HepG2 (cell line): Measurements from ENCODE around the gene GRAMD1A. TPM values are rescaled to one million over a fixed set of nuclear protein-coding genes. Genes with fewer than 3 reads are reported as not detected.

Experiments used
- GATA4 ChIP-seq: sonication (generic); IDR thresholded peaks from 2 replicates; pipeline ENCODE4 v1.6.1; 2016; ENCODE audit warnings: antibody characterized with exemption, low read depth, borderline replicate concordance
- GLMP ChIP-seq: sonication (generic); formaldehyde crosslinking; IDR thresholded peaks from 2 replicates; pipeline ENCODE4 v1.9.0; 2021; ENCODE audit warnings: missing genetic modification reagents, mild to moderate bottlenecking, borderline replicate concordance
- NFYB ChIP-seq: sonication (generic); formaldehyde crosslinking; IDR thresholded peaks from 2 replicates; pipeline ENCODE4 v1.4.0; 2020; ENCODE audit warnings: missing genetic modification reagents
- NFYC ChIP-seq: IDR thresholded peaks from 2 replicates; pipeline ENCODE4 v1.6.1; 2016; ENCODE audit warnings: missing genetic modification reagents, missing compliant biosample characterization
- NKX3-1 ChIP-seq: sonication (generic); formaldehyde crosslinking; IDR thresholded peaks from 2 replicates; pipeline ENCODE4 v1.5.0; 2020; ENCODE audit warnings: missing genetic modification reagents
- PHF8 ChIP-seq: sonication (generic); formaldehyde crosslinking; IDR thresholded peaks from 2 replicates; pipeline ENCODE4 v1.5.0; 2020; ENCODE audit warnings: missing genetic modification reagents
- SALL1 ChIP-seq: sonication (generic); formaldehyde crosslinking; IDR thresholded peaks from 2 replicates; pipeline ENCODE4 v1.8.0; 2022; ENCODE audit warnings: mild to moderate bottlenecking, missing genetic modification reagents
- SKIL ChIP-seq: sonication (generic); formaldehyde crosslinking; IDR thresholded peaks from 2 replicates; pipeline ENCODE4 v1.8.0; 2022; ENCODE audit warnings: missing genetic modification reagents, mild to moderate bottlenecking, moderate library complexity, borderline replicate concordance
- TAF1 ChIP-seq: sonication (generic); formaldehyde crosslinking; IDR thresholded peaks from 2 replicates; pipeline ENCODE4 v1.4.0; 2020; ENCODE audit warnings: missing genetic modification reagents
- ZNF253 ChIP-seq: sonication (generic); formaldehyde crosslinking; IDR thresholded peaks from 2 replicates; pipeline ENCODE4 v1.8.0; 2022; ENCODE audit warnings: mild to moderate bottlenecking, missing genetic modification reagents, borderline replicate concordance
- ZNF331 ChIP-seq: sonication (generic); formaldehyde crosslinking; IDR thresholded peaks from 2 replicates; pipeline ENCODE4 v1.4.0; 2020; ENCODE audit warnings: missing genetic modification reagents
- ZNF343 ChIP-seq: sonication (generic); formaldehyde crosslinking; IDR thresholded peaks from 2 replicates; pipeline ENCODE4 v1.4.0; 2020; ENCODE audit warnings: mild to moderate bottlenecking, missing genetic modification reagents
- polyA plus RNA-seq, 8 experiments: library from polyadenylated mRNA; depleted of rRNA in 3 of 8; stranded (reverse) in 7 of 8; unstranded in 1 of 8; fragments of >200 nt; fragmentation: Illumina TruSeq in 4 of 8; extraction: Trizol in 4 of 8; gene quantifications; 2 replicates each; pipeline versions ENCODE4 v1.2.1 to v1.2.3, GENCODE V29; 2011 to 2016; ENCODE audit warnings: low read depth in 4 of 8, missing spikeins in 1 of 8, mixed read lengths in 1 of 8; ENCODE audit not compliant: insufficient read depth in 1 of 8
- total RNA-seq, 5 experiments: library from RNA; depleted of rRNA; stranded (reverse); fragments of >200 nt; fragmentation: Illumina TruSeq; extraction: Trizol; gene quantifications; 2 replicates each; pipeline ENCODE4 v1.2.3, GENCODE V29; 2016; ENCODE audit warnings: low read depth in 1 of 5
- TF ChIP-seq, protein P1 (sequence below): sonication (generic); formaldehyde crosslinking; IDR thresholded peaks from 2 replicates; pipeline ENCODE4 v1.5.0; 2020; ENCODE audit warnings: mild to moderate bottlenecking, missing genetic modification reagents
- TF ChIP-seq, protein P2 (sequence below): IDR thresholded peaks from 2 replicates; pipeline ENCODE4 v1.6.1; 2016; ENCODE audit warnings: low read depth, control low read depth
- TF ChIP-seq, protein P3 (sequence below): sonication (generic); formaldehyde crosslinking; IDR thresholded peaks from 2 replicates; pipeline ENCODE4; 2020; ENCODE audit warnings: missing genetic modification reagents, mild to moderate bottlenecking, borderline replicate concordance

GRAMD1A gene
- total and polyA plus RNA-seq, 2 of the 13 experiments (the other 11 are each of a cell fraction or from before 2014, with no cell fraction given), result 14.7 to 181 TPM

- TF ChIP-seq NFYC (CRISPR knock-in tag) (peak; percentile 32; the same call in 1 of the 2 replicates), NKX3-1 (no peak), ZNF253 (CRISPR knock-in tag) (0 out of 2 replicates have a peak, but pooled peaks have one; percentile 27), SALL1 (0 out of 2 replicates have a peak, but pooled peaks have one; percentile 5), NFYB (peak; percentile 62), ZNF343 (CRISPR knock-in tag) (0 out of 2 replicates have a peak, but pooled peaks have one; percentile 16), PHF8 (peak; percentile 53; the same call in 1 of the 2 replicates), TAF1 (peak; percentile 38; the same call in 1 of the 2 replicates), SKIL (CRISPR knock-in tag) (peak; percentile 41; the same call in 1 of the 2 replicates), GATA4 (peak; percentile 65; the same call in 1 of the 2 replicates), ZNF331 (CRISPR knock-in tag) (0 out of 2 replicates have a peak, but pooled peaks have one; percentile 38), GLMP (CRISPR knock-in tag) (no peak)
- TF ChIP-seq, protein P1, sequence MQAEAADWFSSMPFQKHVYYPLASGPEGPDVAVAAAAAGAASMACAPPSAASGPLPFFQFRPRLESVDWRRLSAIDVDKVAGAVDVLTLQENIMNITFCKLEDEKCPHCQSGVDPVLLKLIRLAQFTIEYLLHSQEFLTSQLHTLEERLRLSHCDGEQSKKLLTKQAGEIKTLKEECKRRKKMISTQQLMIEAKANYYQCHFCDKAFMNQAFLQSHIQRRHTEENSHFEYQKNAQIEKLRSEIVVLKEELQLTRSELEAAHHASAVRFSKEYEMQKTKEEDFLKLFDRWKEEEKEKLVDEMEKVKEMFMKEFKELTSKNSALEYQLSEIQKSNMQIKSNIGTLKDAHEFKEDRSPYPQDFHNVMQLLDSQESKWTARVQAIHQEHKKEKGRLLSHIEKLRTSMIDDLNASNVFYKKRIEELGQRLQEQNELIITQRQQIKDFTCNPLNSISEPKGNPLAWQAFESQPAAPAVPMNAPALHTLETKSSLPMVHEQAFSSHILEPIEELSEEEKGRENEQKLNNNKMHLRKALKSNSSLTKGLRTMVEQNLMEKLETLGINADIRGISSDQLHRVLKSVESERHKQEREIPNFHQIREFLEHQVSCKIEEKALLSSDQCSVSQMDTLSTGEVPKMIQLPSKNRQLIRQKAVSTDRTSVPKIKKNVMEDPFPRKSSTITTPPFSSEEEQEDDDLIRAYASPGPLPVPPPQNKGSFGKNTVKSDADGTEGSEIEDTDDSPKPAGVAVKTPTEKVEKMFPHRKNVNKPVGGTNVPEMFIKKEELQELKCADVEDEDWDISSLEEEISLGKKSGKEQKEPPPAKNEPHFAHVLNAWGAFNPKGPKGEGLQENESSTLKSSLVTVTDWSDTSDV (CRISPR knock-in tag), result 0 out of 2 replicates have a peak, but pooled peaks have one; percentile 17
- TF ChIP-seq, protein P2, sequence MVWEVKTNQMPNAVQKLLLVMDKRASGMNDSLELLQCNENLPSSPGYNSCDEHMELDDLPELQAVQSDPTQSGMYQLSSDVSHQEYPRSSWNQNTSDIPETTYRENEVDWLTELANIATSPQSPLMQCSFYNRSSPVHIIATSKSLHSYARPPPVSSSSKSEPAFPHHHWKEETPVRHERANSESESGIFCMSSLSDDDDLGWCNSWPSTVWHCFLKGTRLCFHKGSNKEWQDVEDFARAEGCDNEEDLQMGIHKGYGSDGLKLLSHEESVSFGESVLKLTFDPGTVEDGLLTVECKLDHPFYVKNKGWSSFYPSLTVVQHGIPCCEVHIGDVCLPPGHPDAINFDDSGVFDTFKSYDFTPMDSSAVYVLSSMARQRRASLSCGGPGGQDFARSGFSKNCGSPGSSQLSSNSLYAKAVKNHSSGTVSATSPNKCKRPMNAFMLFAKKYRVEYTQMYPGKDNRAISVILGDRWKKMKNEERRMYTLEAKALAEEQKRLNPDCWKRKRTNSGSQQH (CRISPR knock-in tag), result no peak
- TF ChIP-seq, protein P3, sequence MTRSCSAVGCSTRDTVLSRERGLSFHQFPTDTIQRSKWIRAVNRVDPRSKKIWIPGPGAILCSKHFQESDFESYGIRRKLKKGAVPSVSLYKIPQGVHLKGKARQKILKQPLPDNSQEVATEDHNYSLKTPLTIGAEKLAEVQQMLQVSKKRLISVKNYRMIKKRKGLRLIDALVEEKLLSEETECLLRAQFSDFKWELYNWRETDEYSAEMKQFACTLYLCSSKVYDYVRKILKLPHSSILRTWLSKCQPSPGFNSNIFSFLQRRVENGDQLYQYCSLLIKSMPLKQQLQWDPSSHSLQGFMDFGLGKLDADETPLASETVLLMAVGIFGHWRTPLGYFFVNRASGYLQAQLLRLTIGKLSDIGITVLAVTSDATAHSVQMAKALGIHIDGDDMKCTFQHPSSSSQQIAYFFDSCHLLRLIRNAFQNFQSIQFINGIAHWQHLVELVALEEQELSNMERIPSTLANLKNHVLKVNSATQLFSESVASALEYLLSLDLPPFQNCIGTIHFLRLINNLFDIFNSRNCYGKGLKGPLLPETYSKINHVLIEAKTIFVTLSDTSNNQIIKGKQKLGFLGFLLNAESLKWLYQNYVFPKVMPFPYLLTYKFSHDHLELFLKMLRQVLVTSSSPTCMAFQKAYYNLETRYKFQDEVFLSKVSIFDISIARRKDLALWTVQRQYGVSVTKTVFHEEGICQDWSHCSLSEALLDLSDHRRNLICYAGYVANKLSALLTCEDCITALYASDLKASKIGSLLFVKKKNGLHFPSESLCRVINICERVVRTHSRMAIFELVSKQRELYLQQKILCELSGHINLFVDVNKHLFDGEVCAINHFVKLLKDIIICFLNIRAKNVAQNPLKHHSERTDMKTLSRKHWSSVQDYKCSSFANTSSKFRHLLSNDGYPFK (CRISPR knock-in tag), result no peak
These were observed 41.5 kb downstream of the GRAMD1A start, which contains the start of gene HPN (continued) for GRCh38 chr19:35041548-35042055.
